CD8-positive, alpha-beta memory T cell (primary cell): ENCODE measurements around the gene HHLA2. TPM values are rescaled to one million over a fixed set of nuclear protein-coding genes. Genes with fewer than 3 reads are reported as not detected.
A peak's percentile ranks its signal among the peaks of the same experiment; 100 is the strongest.
"Not testable (repeated sequence)": the region's sequence is repeated elsewhere in the genome, so short reads cannot be mapped to it uniquely, and the experiment has no call there.

Experiments used
- CTCF ChIA-PET: fragments of 350-600 bp; sonication (Branson Sonifier 250); formaldehyde crosslinking; loops from one replicate; lab custom pipeline; 2021; ENCODE audit warnings: antibody characterized with exemption; lab: Charles Lee
- POLR2A ChIA-PET: fragments of 350-600 bp; sonication (Branson Sonifier 250); formaldehyde crosslinking; loops from one replicate; lab custom pipeline; 2021; ENCODE audit warnings: antibody characterized with exemption; lab: Charles Lee
- DNase-seq, 5 donors: peaks; one replicate each; pipeline versions ENCODE4 v3.0.0 to v3.0.0-alpha.2; 2020 to 2022; ENCODE audit warnings: mixed read lengths in 1 of 5
- H3K27ac ChIP-seq: one replicate; pipeline ENCODE4 v1.7.0; 2013; ENCODE audit warnings: low read depth, mild to moderate bottlenecking, low read length, moderate library complexity
- H3K27me3 ChIP-seq: 2 replicates; pipeline ENCODE4 v1.7.0; 2013; ENCODE audit warnings: low read length, mild to moderate bottlenecking; ENCODE audit not compliant: insufficient read depth, poor library complexity, severe bottlenecking
- H3K36me3 ChIP-seq: 2 replicates; pipeline ENCODE4 v1.7.0; 2013; ENCODE audit warnings: mild to moderate bottlenecking, low read length, moderate library complexity; ENCODE audit not compliant: insufficient read depth
- H3K4me1 ChIP-seq: 2 replicates; pipeline ENCODE4 v1.7.0; 2013; ENCODE audit warnings: mild to moderate bottlenecking, low read length, moderate library complexity; ENCODE audit not compliant: insufficient read depth
- H3K4me3 ChIP-seq: 2 replicates; pipeline ENCODE4 v1.7.0; 2013; ENCODE audit warnings: mild to moderate bottlenecking, low read length
- H3K9me3 ChIP-seq: 2 replicates; pipeline ENCODE4 v1.7.0; 2013; ENCODE audit warnings: mild to moderate bottlenecking, low read length
- H3K27ac Mint-ChIP-seq, 8 donors: one replicate each; pipeline ENCODE4 v1.8.0; 2020 to 2021; ENCODE audit warnings: mixed read lengths in 8 of 8, mild to moderate bottlenecking in 6 of 8, inconsistent platforms in 3 of 8, moderate library complexity in 3 of 8
- H3K27me3 Mint-ChIP-seq, 2 donors: one replicate each; pipeline ENCODE4 v1.8.0; 2020 to 2021; ENCODE audit warnings: mixed read lengths in 2 of 2, mild to moderate bottlenecking in 1 of 2, moderate library complexity in 1 of 2
- H3K36me3 Mint-ChIP-seq, 3 donors: one replicate each; pipeline ENCODE4 v1.8.0; 2020 to 2021; ENCODE audit warnings: mixed read lengths in 3 of 3, inconsistent platforms in 1 of 3, mild to moderate bottlenecking in 1 of 3
- H3K4me1 Mint-ChIP-seq, 3 donors: one replicate each; pipeline ENCODE4 v1.8.0; 2020 to 2021; ENCODE audit warnings: mixed read lengths in 3 of 3, inconsistent platforms in 1 of 3, mild to moderate bottlenecking in 1 of 3
- H3K4me3 Mint-ChIP-seq, 7 donors: one replicate each; pipeline ENCODE4 v1.8.0; 2020 to 2021; ENCODE audit warnings: mixed read lengths in 7 of 7, mild to moderate bottlenecking in 6 of 7, moderate library complexity in 4 of 7, inconsistent platforms in 2 of 7
- H3K9me3 Mint-ChIP-seq, 5 donors: one replicate each; pipeline ENCODE4 v1.8.0; 2020 to 2022; ENCODE audit warnings: mixed read lengths in 5 of 5, mild to moderate bottlenecking in 3 of 5, moderate library complexity in 2 of 5, inconsistent platforms in 1 of 5
- polyA plus RNA-seq: library from polyadenylated mRNA; unstranded; fragments of 300-500 nt; fragmentation: Illumina TruSeq; gene quantifications from one replicate; pipeline ENCODE4 v1.2.3, GENCODE V29; 2021
- total RNA-seq, 2 experiments: library from RNA; stranded (reverse); gene quantifications; one replicate each; pipeline ENCODE4 v1.2.3, GENCODE V29; 2021

The HHLA2 gene
- total RNA-seq (1 to 10 TPM; 1.0 to 1.1 TPM), polyA plus RNA-seq (0.46 TPM)

- peak within 1 kb of the TSS in 2 of 8 donors; percentile 3 to 22 for H3K27ac Mint-ChIP-seq
- H3K27me3 Mint-ChIP-seq = peaks cover 0 to 2% of the 10 kb centered on the region in 2 donors
- DNase-seq = no peak
- no peaks in the 10 kb centered on the region for H3K36me3 ChIP-seq
- H3K4me3 ChIP-seq = no peak within 1 kb of the TSS
- CTCF ChIA-PET = interaction anchor here (1.0 kb wide), 1 partner anchor 9 kb away, joined by 3 read pairs; no protein-coding TSS in a partner anchor
- no peaks in the 10 kb centered on the region for H3K9me3 Mint-ChIP-seq
- no peaks in the 10 kb centered on the region for H3K36me3 Mint-ChIP-seq
- no peaks in the 10 kb centered on the region for H3K27me3 ChIP-seq
- POLR2A ChIA-PET = no interaction called here
- H3K9me3 ChIP-seq = no peaks in the 10 kb centered on the region
- peaks cover 21% of the 10 kb centered on the region for H3K4me1 ChIP-seq
- H3K4me3 Mint-ChIP-seq = no peak within 1 kb of the TSS
- peaks cover 28 to 50% (median 29%) of the 10 kb centered on the region in 3 donors for H3K4me1 Mint-ChIP-seq
- H3K27ac ChIP-seq = no peak within 1 kb of the TSS
Observed at GRCh38 chr3:108296239-108296638, at the start of gene HHLA2. HHLA2 (plus strand) TSS chr3:108296548; CDS start chr3:108351814, 55,266 bp downstream.

GRCh38 chr3:108250626-108251025 lies 45.7 kb upstream of the HHLA2 start:
- Histone ChIP-seq H3K4me3 (no peak overlapping the region), H3K27me3 (no peaks in the 10 kb centered on the region), H3K4me1 (no peaks in the 10 kb centered on the region), H3K36me3 (no peaks in the 10 kb centered on the region), H3K9me3 (no peaks in the 10 kb centered on the region), H3K27ac (no peak overlapping the region)
- Mint-ChIP-seq H3K27me3 (peaks cover 0 to 6% of the 10 kb centered on the region in 2 donors), H3K27ac (no peak overlapping the region), H3K4me1 (no peaks in the 10 kb centered on the region), H3K9me3 (no peaks in the 10 kb centered on the region), H3K4me3 (no peak overlapping the region), H3K36me3 (peaks cover 0 to 8% (median 0%) of the 10 kb centered on the region in 3 donors)
- CTCF ChIA-PET = no interaction called here
- POLR2A ChIA-PET = no interaction called here
- DNase-seq = no peak

- Mint-ChIP-seq H3K4me3 (no peak overlapping the region), H3K36me3 (peaks cover 0 to 8% (median 0%) of the 10 kb centered on the region in 3 donors), H3K27me3 (peaks cover 0 to 6% of the 10 kb centered on the region in 2 donors), H3K27ac (no peak overlapping the region), H3K4me1 (no peaks in the 10 kb centered on the region), H3K9me3 (no peaks in the 10 kb centered on the region)
- POLR2A ChIA-PET = no interaction called here
- H3K4me3 ChIP-seq = no peak overlapping the region
- no peaks in the 10 kb centered on the region for H3K36me3 ChIP-seq
- CTCF ChIA-PET = interaction anchor here (1.0 kb wide), 1 partner anchor 26 kb away, joined by 3 read pairs; no protein-coding TSS in a partner anchor
- H3K27me3 ChIP-seq = no peaks in the 10 kb centered on the region
- no peak for DNase-seq
- no peak overlapping the region for H3K27ac ChIP-seq
- H3K9me3 ChIP-seq = no peaks in the 10 kb centered on the region
- no peaks in the 10 kb centered on the region for H3K4me1 ChIP-seq
Observed at GRCh38 chr3:108251265-108251664, 45.1 kb upstream of the HHLA2 start.

- no peaks in the 10 kb centered on the region for H3K9me3 ChIP-seq
- Mint-ChIP-seq H3K27ac (no peak overlapping the region), H3K27me3 (peaks cover under 1 to 6% of the 10 kb centered on the region in 2 donors), H3K36me3 (peaks cover 0 to 11% (median 0%) of the 10 kb centered on the region in 3 donors), H3K4me1 (no peaks in the 10 kb centered on the region), H3K9me3 (no peaks in the 10 kb centered on the region), H3K4me3 (no peak overlapping the region)
- H3K36me3 ChIP-seq = no peaks in the 10 kb centered on the region
- H3K27ac ChIP-seq = no peak overlapping the region
- DNase-seq = no peak
- ChIA-PET CTCF (interaction anchor here (1.0 kb wide), 1 partner anchor 27 kb away, joined by 3 read pairs; no protein-coding TSS in a partner anchor), POLR2A (no interaction called here)
- H3K4me1 ChIP-seq = no peaks in the 10 kb centered on the region
- H3K27me3 ChIP-seq = no peaks in the 10 kb centered on the region
- no peak overlapping the region for H3K4me3 ChIP-seq
Observed at GRCh38 chr3:108251844-108252243, 44.5 kb upstream of the HHLA2 start.

- DNase-seq = no peak
- Histone ChIP-seq H3K4me3 (no peak overlapping the region), H3K36me3 (no peaks in the 10 kb centered on the region), H3K9me3 (no peaks in the 10 kb centered on the region), H3K4me1 (no peaks in the 10 kb centered on the region), H3K27ac (no peak overlapping the region), H3K27me3 (no peaks in the 10 kb centered on the region)
- no peaks in the 10 kb centered on the region for H3K4me1 Mint-ChIP-seq
- no peak overlapping the region for H3K4me3 Mint-ChIP-seq
- H3K9me3 Mint-ChIP-seq = peaks cover 0 to 3% (median 0%) of the 10 kb centered on the region in 5 donors
- H3K27ac Mint-ChIP-seq = no peak overlapping the region
- H3K27me3 Mint-ChIP-seq = peaks cover 3 to 6% of the 10 kb centered on the region in 2 donors
- peaks cover 0 to 16% (median 0%) of the 10 kb centered on the region in 3 donors for H3K36me3 Mint-ChIP-seq
- ChIA-PET POLR2A (no interaction called here), CTCF (no interaction called here)
Observed at GRCh38 chr3:108255131-108255530, 41.2 kb upstream of the HHLA2 start.

GRCh38 chr3:108264534-108265298 lies 31.6 kb upstream of the HHLA2 start:
- H3K27me3 ChIP-seq, H3K4me3 Mint-ChIP-seq, H3K36me3 Mint-ChIP-seq, H3K4me3 ChIP-seq, H3K27me3 Mint-ChIP-seq, H3K27ac ChIP-seq, H3K36me3 ChIP-seq, H3K9me3 Mint-ChIP-seq, DNase-seq, CTCF ChIA-PET, H3K4me1 Mint-ChIP-seq, H3K4me1 ChIP-seq, H3K9me3 ChIP-seq, POLR2A ChIA-PET: not testable (repeated sequence)
- peak overlapping the region in 1 of 8 donors; percentile 93 for H3K27ac Mint-ChIP-seq

- CTCF ChIA-PET, H3K36me3 Mint-ChIP-seq, DNase-seq, H3K36me3 ChIP-seq, H3K27me3 ChIP-seq, H3K4me3 ChIP-seq, POLR2A ChIA-PET, H3K9me3 ChIP-seq, H3K9me3 Mint-ChIP-seq, H3K4me3 Mint-ChIP-seq, H3K4me1 ChIP-seq, H3K4me1 Mint-ChIP-seq, H3K27ac ChIP-seq, H3K27me3 Mint-ChIP-seq, H3K27ac Mint-ChIP-seq: not testable (repeated sequence)
Observed at GRCh38 chr3:108268235-108268634, 28.1 kb upstream of the HHLA2 start.

GRCh38 chr3:108271626-108272025 lies 24.7 kb upstream of the HHLA2 start:
- no peaks in the 10 kb centered on the region for H3K9me3 ChIP-seq
- H3K4me1 ChIP-seq = no peaks in the 10 kb centered on the region
- no peaks in the 10 kb centered on the region for H3K36me3 ChIP-seq
- Mint-ChIP-seq H3K27ac (no peak overlapping the region), H3K36me3 (peaks cover 0 to 4% (median 2%) of the 10 kb centered on the region in 3 donors), H3K4me1 (no peaks in the 10 kb centered on the region), H3K9me3 (peaks cover 0 to 6% (median 0%) of the 10 kb centered on the region in 5 donors), H3K27me3 (no peaks in the 10 kb centered on the region), H3K4me3 (no peak overlapping the region)
- no peak overlapping the region for H3K4me3 ChIP-seq
- H3K27me3 ChIP-seq = no peaks in the 10 kb centered on the region
- H3K27ac ChIP-seq = no peak overlapping the region
- no peak for DNase-seq
- ChIA-PET CTCF (no interaction called here), POLR2A (no interaction called here)
